Endodermal cell (in vitro differentiated cells): ENCODE measurements around the gene CD68. TPM values are rescaled to one million over a fixed set of nuclear protein-coding genes. Genes with fewer than 3 reads are reported as not detected.

Experiments used
- DNase-seq: peaks from one replicate; pipeline ENCODE4 v3.0.0-alpha.2; 2017
- H3K27ac ChIP-seq: 2 replicates; pipeline ENCODE4 v1.5.1; 2013; ENCODE audit warnings: mild to moderate bottlenecking, low read depth, low read length, moderate library complexity
- H3K27me3 ChIP-seq: 2 replicates; pipeline ENCODE4 v1.6.1; 2013; ENCODE audit warnings: mild to moderate bottlenecking, low read length, moderate library complexity; ENCODE audit not compliant: insufficient read depth, control insufficient read depth, poor library complexity, severe bottlenecking
- H3K36me3 ChIP-seq: 2 replicates; pipeline ENCODE4 v1.7.0; 2013; ENCODE audit warnings: mild to moderate bottlenecking, low read length, moderate library complexity; ENCODE audit not compliant: control insufficient read depth, insufficient read depth
- H3K4me1 ChIP-seq: one replicate; pipeline ENCODE4 v1.7.0; 2013; ENCODE audit warnings: low read length; ENCODE audit not compliant: control insufficient read depth, insufficient read depth
- H3K4me3 ChIP-seq: 2 replicates; pipeline ENCODE4 v1.5.1; 2013; ENCODE audit warnings: mild to moderate bottlenecking, low read length, moderate library complexity
- H3K9ac ChIP-seq: 2 replicates; pipeline ENCODE4 v1.6.1; 2013; ENCODE audit warnings: mild to moderate bottlenecking, low read length, moderate library complexity; ENCODE audit not compliant: poor library complexity, severe bottlenecking; ENCODE audit errors: extremely low read depth
- H3K9me3 ChIP-seq: 2 replicates; pipeline ENCODE4 v1.6.1; 2013; ENCODE audit warnings: mild to moderate bottlenecking, low read length, moderate library complexity; ENCODE audit not compliant: control insufficient read depth
- H3K27ac Mint-ChIP-seq: 2 replicates; pipeline ENCODE4 v1.8.0; 2020; ENCODE audit warnings: mixed read lengths
- H3K27me3 Mint-ChIP-seq: 2 replicates; pipeline ENCODE4 v1.8.0; 2021; ENCODE audit warnings: mild to moderate bottlenecking, mixed read lengths; ENCODE audit not compliant: insufficient read depth
- H3K36me3 Mint-ChIP-seq: 2 replicates; pipeline ENCODE4 v1.8.0; 2020; ENCODE audit warnings: low read depth, mixed read lengths
- H3K4me1 Mint-ChIP-seq: 2 replicates; pipeline ENCODE4 v1.8.0; 2020; ENCODE audit warnings: mixed read lengths
- H3K4me3 Mint-ChIP-seq: 2 replicates; pipeline ENCODE4 v1.8.0; 2020; ENCODE audit warnings: mild to moderate bottlenecking, moderate library complexity, mixed read lengths
- H3K9me3 Mint-ChIP-seq: 2 replicates; pipeline ENCODE4 v1.8.0; 2020; ENCODE audit warnings: mild to moderate bottlenecking, mixed read lengths
- CTCF ChIP-seq: fragments of 200-600 bp; sonication (generic); conservative IDR thresholded peaks from 2 replicates; pipeline ENCODE4 v1.5.0; 2021; ENCODE audit warnings: antibody characterized with exemption, mild to moderate bottlenecking
- WGBS, 2 experiments: methylation state at CpG; one replicate each; pipeline versions ENCODE4 v1.1.5 to v1.1.7; 2013; ENCODE audit warnings: missing lambda C conversion rate in 2 of 2, mixed read lengths in 1 of 2; ENCODE audit not compliant: insufficient coverage in 1 of 2, insufficient read length in 1 of 2; 5-methylcytosine and 5-hydroxymethylcytosine counted together
- total RNA-seq, 2 donors: library from RNA; stranded (reverse); fragmentation: NEBNext Ultra II Directional in 1 of 2; extraction: Animal tissue kit (Norgen Biotek cat#: 25700) in 1 of 2; gene quantifications; 2 replicates in 1 of 2; 3 replicates in 1 of 2; pipeline ENCODE4 v1.2.1, GENCODE V29; 2021

Gene CD68
- total RNA-seq, 2 donors from 2014 or later, result 0.44 TPM; not detected in 1

- Histone ChIP-seq H3K4me1 (no peaks in the 10 kb centered on the region), H3K4me3 (no peak overlapping the region), H3K27me3 (peaks cover 12% of the 10 kb centered on the region), H3K9ac (no peak overlapping the region), H3K36me3 (no peaks in the 10 kb centered on the region), H3K27ac (no peak overlapping the region), H3K9me3 (peaks cover 11% of the 10 kb centered on the region)
- DNase-seq, result no peak
- peaks cover 24% of the 10 kb centered on the region for H3K27me3 Mint-ChIP-seq
- WGBS, 2 experiments, result 64 to 82% methylated on average over 7 to 11 of the region's 11 CpGs
- H3K4me3 Mint-ChIP-seq, result no peak overlapping the region
- H3K4me1 Mint-ChIP-seq, result no peaks in the 10 kb centered on the region
- H3K9me3 Mint-ChIP-seq, result peaks cover 21% of the 10 kb centered on the region
- no peak for TF ChIP-seq CTCF
- no peak overlapping the region for H3K27ac Mint-ChIP-seq
- H3K36me3 Mint-ChIP-seq, result no peaks in the 10 kb centered on the region
Measured at GRCh38 chr17:7538891-7539545, 40.4 kb upstream of the CD68 start.

- DNase-seq, result no peak
- H3K4me3 ChIP-seq, result no peak overlapping the region
- H3K36me3 ChIP-seq, result no peaks in the 10 kb centered on the region
- peaks cover 20% of the 10 kb centered on the region for H3K27me3 Mint-ChIP-seq
- H3K36me3 Mint-ChIP-seq, result no peaks in the 10 kb centered on the region
- H3K9ac ChIP-seq, result no peak overlapping the region
- no peaks in the 10 kb centered on the region for H3K4me1 ChIP-seq
- no peak overlapping the region for H3K27ac Mint-ChIP-seq
- peaks cover 11% of the 10 kb centered on the region for H3K9me3 ChIP-seq
- no peak for TF ChIP-seq CTCF
- no peak overlapping the region for H3K27ac ChIP-seq
- WGBS, 2 experiments, result 96 to 100% methylated on average over 6 to 9 of the region's 9 CpGs
- peaks cover 21% of the 10 kb centered on the region for H3K9me3 Mint-ChIP-seq
- no peaks in the 10 kb centered on the region for H3K4me1 Mint-ChIP-seq
- peaks cover 12% of the 10 kb centered on the region for H3K27me3 ChIP-seq
- H3K4me3 Mint-ChIP-seq, result no peak overlapping the region
Measured at GRCh38 chr17:7541074-7541621, 38.3 kb upstream of the CD68 start.

- no peaks in the 10 kb centered on the region for H3K9me3 Mint-ChIP-seq
- Histone ChIP-seq H3K27ac (no peak overlapping the region), H3K4me1 (no peaks in the 10 kb centered on the region), H3K27me3 (peaks cover 12% of the 10 kb centered on the region), H3K4me3 (no peak overlapping the region), H3K9ac (no peak overlapping the region), H3K36me3 (no peaks in the 10 kb centered on the region), H3K9me3 (no peaks in the 10 kb centered on the region)
- no peak for TF ChIP-seq CTCF
- peaks cover 29% of the 10 kb centered on the region for H3K27me3 Mint-ChIP-seq
- no peak overlapping the region for H3K4me3 Mint-ChIP-seq
- 72 to 82% methylated on average over 5 to 6 of the region's 6 CpGs for WGBS, 2 experiments
- H3K27ac Mint-ChIP-seq, result no peak overlapping the region
- H3K4me1 Mint-ChIP-seq, result peaks cover 3% of the 10 kb centered on the region
- H3K36me3 Mint-ChIP-seq, result no peaks in the 10 kb centered on the region
- DNase-seq, result no peak
Measured at GRCh38 chr17:7544911-7545310, 34.5 kb upstream of the CD68 start.
